ENCODE data around the gene TAS2R60.
"Not testable (repeated sequence)": the region's sequence is repeated elsewhere in the genome, so short reads cannot be mapped to it uniquely, and the experiment has no call there.

TAS2R60 gene

GRCh38 chr7:143479055-143479766 is 36.0 kb downstream of the TAS2R60 start:
- DNase-seq, result no peak

- DNase-seq, result no peak
Measured at GRCh38 chr7:143480501-143480900, 37.2 kb downstream of the TAS2R60 start.

GRCh38 chr7:143484119-143484518 is 40.9 kb downstream of the TAS2R60 start:
- no peak for DNase-seq

GRCh38 chr7:143485094-143485493 is 41.8 kb downstream of the TAS2R60 start:
- DNase-seq, result no peak

GRCh38 chr7:143485500-143485899 is 42.2 kb downstream of the TAS2R60 start:
- no peak for DNase-seq

GRCh38 chr7:143486266-143486665 is 43.0 kb downstream of the TAS2R60 start:
- DNase-seq, result not testable (repeated sequence)

GRCh38 chr7:143487061-143487460 is 43.8 kb downstream of the TAS2R60 start:
- no peak for DNase-seq

- no peak for DNase-seq
Measured at GRCh38 chr7:143487566-143487965, 44.3 kb downstream of the TAS2R60 start.

GRCh38 chr7:143490717-143491306 is 47.6 kb downstream of the TAS2R60 start:
- DNase-seq, result no peak

- no peak for DNase-seq
Measured at GRCh38 chr7:143492043-143492471, 48.8 kb downstream of the TAS2R60 start.

- no peak for DNase-seq
Measured at GRCh38 chr7:143492799-143493739, 49.8 kb downstream of the TAS2R60 start.

GRCh38 chr7:143493751-143494150 is 50.5 kb downstream of the TAS2R60 start:
- no peak for DNase-seq
